GM19351 (cell line): ENCODE measurements around the gene TUBA4A.

Source experiments
- ATAC-seq: cut with Tn5 transposase; IDR thresholded peaks from one replicate; pipeline ENCODE4 v1.9.1; 2021; ENCODE audit warnings: mild to moderate bottlenecking, moderate library complexity; ENCODE audit not compliant: unreplicated experiment

Gene TUBA4A

GRCh38 chr2:219244789-219245147 is 8.9 kb downstream of the TUBA4A start:
- ATAC-seq = no peak

DNA sequence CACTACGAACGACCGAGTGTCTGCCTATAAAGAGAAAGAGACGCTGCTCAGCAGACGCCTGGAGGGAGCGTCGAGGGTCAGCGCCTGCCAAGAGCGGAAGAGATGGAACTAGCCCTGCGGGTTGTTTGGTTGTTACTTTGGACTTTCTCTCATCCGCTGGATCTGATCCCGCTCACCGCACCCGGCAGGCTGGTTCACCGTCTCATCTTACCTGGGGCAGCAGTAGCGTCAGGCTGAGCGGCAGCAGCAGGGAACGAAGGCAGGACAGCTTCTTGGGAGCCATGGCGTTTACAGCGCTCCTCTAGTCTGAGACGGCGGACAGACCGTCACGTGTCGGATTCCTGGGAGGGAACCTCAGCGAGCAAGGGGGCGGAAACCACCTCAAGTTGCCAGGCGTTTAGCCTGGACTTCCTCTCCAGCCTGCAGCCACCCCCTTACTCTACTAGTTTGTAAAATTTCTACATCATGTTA is 10.4 kb downstream of the TUBA4A start:
- no peak for ATAC-seq

DNA sequence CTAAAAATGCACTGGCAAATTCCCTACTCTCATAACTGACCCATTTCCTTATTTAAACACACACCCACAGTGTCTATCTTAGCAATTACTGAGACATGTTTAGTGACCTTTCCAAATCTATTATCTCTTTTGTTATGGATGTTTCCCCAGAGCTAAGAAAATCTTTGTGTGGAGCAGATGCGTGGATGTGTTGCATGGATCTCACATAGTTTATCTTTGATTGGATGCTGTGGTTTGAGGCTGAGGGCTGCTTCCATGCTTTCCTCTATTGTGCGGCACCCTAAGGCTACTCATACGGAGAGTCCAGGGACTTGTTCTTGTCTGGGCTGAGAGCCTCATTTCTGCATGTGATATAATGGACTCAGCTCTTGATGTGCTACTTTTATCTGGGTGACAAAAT is 19.4 kb downstream of the TUBA4A start:
- ATAC-seq = no peak

DNA sequence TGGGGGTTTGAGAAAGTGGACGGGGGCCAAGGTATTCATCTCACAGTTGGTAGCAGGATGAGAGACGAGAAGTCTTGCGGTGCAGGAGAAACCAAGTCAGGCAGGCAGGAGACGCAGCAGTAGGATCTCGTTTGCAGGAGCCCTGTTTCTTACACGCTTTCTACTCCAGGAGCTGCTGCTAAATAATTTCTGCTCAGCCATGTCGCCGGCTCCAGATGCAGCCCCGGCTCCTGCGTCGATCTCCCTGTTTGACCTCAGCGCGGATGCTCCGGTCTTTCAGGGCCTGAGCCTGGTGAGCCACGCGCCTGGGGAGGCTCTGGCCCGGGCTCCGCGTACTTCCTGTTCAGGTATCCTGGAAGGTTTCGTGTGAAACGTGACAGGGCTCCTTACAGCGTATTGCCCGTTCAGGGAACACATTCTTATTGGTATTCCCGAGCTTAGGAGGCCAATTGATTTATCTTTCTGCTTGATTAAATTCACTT is 23.6 kb downstream of the TUBA4A start:
- peak; percentile 22 for ATAC-seq

DNA sequence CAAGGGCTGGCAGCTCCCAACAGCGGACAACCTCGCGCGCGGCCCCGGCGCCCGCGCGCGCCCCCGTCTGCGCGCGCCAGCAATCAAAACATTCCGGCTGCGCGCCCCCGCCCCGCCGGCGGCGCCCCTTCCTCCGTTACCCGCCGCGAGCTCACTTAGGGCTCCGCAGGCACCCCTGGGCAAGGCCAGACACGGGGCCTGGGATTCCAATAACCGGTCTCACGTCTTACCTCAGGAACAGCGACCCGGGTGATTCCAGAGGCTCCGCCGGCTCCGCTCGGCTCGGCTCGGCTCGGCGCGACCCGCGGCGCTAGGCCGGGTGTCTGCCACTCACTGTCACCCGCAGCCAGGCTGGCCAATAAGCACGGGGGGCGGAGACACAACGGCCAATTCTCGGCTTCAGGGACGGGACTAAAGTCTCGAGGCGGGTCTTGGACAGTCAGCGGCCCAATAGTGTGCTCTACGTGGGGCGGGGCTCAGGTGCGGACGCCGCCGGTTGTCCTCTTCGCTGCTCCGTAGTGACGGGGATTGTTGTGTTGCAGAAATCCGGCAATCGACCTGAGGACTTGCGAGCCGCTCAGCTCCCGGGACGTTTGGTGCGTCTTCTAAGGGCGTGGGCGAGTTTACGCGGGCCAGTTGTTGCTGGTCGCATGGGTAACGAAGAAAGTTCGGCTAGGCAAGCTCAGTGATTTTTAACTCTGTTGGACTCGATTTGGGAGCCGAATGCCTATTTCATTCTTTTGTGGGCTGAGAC is 24.2 kb downstream of the TUBA4A start, which contains the start of the genes ANKZF1 and ATG9A:
ANKZF1 (plus strand) TSS at position 502 of the 754 bp plus-strand sequence. CDS start 452 bp downstream, outside the sequence.
ATG9A (minus strand) TSS at position 332 of the 754 bp plus-strand sequence. CDS start 1,612 bp downstream, outside the sequence.
- peak; percentile 95 for ATAC-seq

GRCh38 chr2:219228911-219229304 is 24.8 kb downstream of the TUBA4A start:
- ATAC-seq = peak; percentile 6

GRCh38 chr2:219228041-219228910 is 25.4 kb downstream of the TUBA4A start:
- ATAC-seq = no peak

GRCh38 chr2:219225350-219225749 is 28.4 kb downstream of the TUBA4A start:
- ATAC-seq = no peak

- ATAC-seq = no peak
Observed at GRCh38 chr2:219223831-219224610, 29.7 kb downstream of the TUBA4A start.

GRCh38 chr2:219221957-219222518 is 31.7 kb downstream of the TUBA4A start:
- no peak for ATAC-seq

DNA sequence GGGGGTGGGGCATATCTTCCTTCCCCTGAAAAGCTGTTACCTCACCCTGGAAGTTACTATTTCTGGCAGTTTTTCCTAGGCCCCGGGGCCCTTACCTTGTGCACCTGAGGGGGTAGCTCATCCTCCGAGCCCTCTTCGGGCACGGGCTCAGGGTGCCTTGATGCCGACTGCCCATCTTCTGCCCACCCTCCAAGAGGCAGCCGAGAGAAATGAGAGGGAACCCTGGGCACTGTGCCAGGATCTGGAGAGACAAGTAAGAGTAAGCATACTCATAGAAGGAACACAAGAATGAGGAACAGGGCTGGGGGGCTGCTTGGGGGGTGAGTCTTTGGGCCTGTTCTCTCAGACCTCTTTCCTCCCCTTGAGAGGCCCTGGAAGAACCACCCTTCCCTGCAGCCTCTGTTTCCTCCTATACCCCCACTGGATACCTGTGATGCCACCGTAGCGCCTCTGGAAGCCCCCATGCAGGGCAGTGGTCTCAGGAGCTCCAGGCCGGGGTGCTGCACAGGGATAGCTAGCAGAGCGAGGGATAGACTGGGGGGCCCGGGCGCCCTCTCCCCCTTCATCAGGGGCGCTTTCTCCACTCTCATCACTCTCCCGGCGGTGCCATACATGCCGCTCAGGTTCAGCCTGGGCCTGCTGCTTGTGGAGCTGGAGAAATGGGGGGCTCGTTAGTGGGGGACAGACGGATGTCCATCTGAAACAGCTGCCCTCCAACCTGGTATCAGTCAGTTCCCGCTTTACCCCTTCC is 32.9 kb downstream of the TUBA4A start:
- ATAC-seq = no peak

GRCh38 chr2:219219784-219220532 is 33.8 kb downstream of the TUBA4A start:
- no peak for ATAC-seq

- ATAC-seq = peak; percentile 80
Observed at GRCh38 chr2:219218732-219219701, 34.7 kb downstream of the TUBA4A start, which contains the start of gene ABCB6. ABCB6 (minus strand) TSS chr2:219218958; CDS start chr2:219218673, 285 bp downstream.

DNA sequence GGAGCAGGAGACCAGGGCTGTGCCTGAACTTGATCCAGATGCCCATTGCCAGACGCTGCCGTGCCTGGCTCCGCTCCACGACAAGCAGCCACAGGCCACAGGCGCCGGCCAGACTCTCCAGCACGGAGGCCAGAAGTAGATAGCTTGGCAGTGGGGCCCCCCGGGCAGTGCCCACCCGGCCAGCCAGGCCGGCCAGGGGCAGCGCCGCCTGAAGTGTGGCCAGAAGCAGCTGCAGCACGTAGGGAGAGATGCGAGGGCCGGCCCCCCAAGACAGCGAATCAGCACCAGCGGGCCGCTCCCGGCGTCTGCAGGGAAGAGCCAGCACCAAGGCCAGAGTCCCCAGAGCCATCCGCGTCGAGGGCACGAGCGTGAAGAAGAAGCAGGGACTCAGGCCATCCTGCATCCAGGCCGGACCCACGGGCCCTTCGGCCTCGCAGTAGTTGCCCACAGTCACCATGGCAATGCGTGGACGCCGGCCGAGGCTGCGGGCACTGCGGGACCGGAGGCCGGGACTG is 35.4 kb downstream of the TUBA4A start:
- peak; percentile 32 for ATAC-seq

GRCh38 chr2:219216535-219216915 is 37.2 kb downstream of the TUBA4A start:
- no peak for ATAC-seq

DNA sequence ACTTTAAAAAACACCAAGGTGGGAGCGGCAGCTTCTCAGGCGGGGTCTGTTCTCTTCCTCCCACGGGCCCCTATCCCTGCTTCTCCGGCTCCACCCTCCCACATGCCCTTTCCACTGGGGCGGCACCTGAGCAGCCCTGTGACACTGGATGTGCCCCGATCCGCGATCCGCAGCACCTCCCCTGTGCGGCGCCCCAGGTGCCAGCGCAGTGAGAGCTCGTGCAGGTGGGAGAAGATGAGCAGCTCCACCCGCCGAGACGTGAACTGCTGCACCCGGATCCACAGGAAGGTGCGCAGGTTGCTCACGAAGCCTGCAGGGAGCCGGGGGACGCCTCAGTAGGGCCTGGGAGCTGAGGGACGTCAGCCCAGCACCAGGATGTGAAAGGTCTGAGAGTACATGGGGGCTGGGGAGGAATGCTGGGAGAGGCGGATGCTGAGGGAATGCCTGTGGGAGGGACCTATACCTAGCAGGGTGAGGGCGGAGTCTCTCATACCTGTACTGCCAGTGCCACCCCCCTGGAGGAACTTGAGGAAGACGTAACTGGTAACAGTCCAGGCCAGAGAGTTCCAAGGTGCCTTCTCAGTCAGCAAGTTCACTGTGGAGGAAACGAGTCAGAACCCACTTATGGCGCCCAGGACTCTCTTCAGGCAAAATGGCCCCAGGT is 37.7 kb downstream of the TUBA4A start:
- no peak for ATAC-seq

GRCh38 chr2:219214786-219215185 is 38.9 kb downstream of the TUBA4A start:
- ATAC-seq = no peak
